ENCODE results near the gene TMEM269. TPM values are rescaled to one million over a fixed set of nuclear protein-coding genes. Genes with fewer than 3 reads are reported as not detected.
A peak's percentile ranks its signal among the peaks of the same experiment; 100 is the strongest.

Gene TMEM269
- polyA plus RNA-seq, 3 donors, result 0.07 TPM; not detected in 2

- no peak overlapping the region for H3K27ac Mint-ChIP-seq
- WGBS (ENCODE audit: insufficient coverage), result 92% methylated on average over 4 of the region's 5 CpGs
- no peaks in the 10 kb centered on the region for H4K20me1 ChIP-seq (ENCODE audit: insufficient read depth, low read length)
These were observed 1.3 kb downstream of the TMEM269 start for GRCh38 chr1:42786097-42786496.

DNA sequence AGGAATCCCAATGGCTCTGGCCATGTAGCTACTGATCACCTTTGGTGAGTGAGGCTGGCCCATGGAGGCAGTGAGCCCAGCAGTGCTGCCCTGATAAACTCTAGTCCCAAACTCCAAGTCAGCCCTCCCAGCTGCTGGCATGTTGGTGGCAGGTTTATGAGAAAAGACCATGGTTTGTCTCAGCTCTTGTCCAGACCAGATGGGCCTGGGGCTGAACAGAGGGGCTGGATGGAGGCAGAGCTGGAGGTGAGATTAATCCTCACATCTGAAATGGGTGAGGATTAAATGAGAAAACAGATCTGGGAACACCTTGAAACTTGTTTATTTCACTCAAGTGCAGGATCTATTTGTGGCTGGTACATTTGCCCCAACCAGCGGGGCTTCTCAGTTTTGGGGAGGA, 3.2 kb downstream of the TMEM269 start:
- Histone ChIP-seq H3K36me3 (replicated peaks in 1 of 2; ENCODE audit: control insufficient read depth in 1 of 2, insufficient read depth in 2 of 2, low read length in 2 of 2) (peaks cover 0 to 5% of the 10 kb centered on the region in 2 donors), H3K9me3 (replicated peaks in 1 of 2; ENCODE audit: control insufficient read depth in 1 of 2, insufficient read depth in 1 of 2, low read length in 2 of 2) (no peaks in the 10 kb centered on the region), H4K20me1 (ENCODE audit: insufficient read depth, low read length) (no peaks in the 10 kb centered on the region), H2AFZ (ENCODE audit: insufficient read depth, low read depth, low read length, poor library complexity, severe bottlenecking) (no peak overlapping the region), H3K27me3 (ENCODE audit: control insufficient read depth in 2 of 2, insufficient read depth in 2 of 2, low read length in 2 of 2) (peaks cover 4 to 24% of the 10 kb centered on the region in 2 donors), H3K4me1 (ENCODE audit: control insufficient read depth in 1 of 2, insufficient read depth in 2 of 2, low read length in 2 of 2) (peaks cover 7 to 11% of the 10 kb centered on the region in 2 donors), H3K4me2 (replicated peaks; ENCODE audit: extremely low read depth, low read length, poor library complexity, severe bottlenecking) (no peak overlapping the region), H3K27ac (ENCODE audit: low read depth in 1 of 2, low read length in 2 of 2) (no peak overlapping the region), H3K4me3 (replicated peaks in 1 of 3; ENCODE audit: low read depth in 2 of 3, low read length in 3 of 3) (no peak overlapping the region), H3K79me2 (ENCODE audit: insufficient read depth, low read length) (no peaks in the 10 kb centered on the region), H3K9ac (ENCODE audit: insufficient read depth, low read length, poor library complexity, severe bottlenecking) (no peak overlapping the region)
- peaks cover 23 to 29% (median 25%) of the 10 kb centered on the region in 3 donors for H3K27me3 Mint-ChIP-seq (ENCODE audit: low read depth in 3 of 3)
- intact Hi-C loops (cut with micrococcal nuclease), result no loop called here
- no peak overlapping the region for H3K4me3 Mint-ChIP-seq
- H3K9me3 Mint-ChIP-seq, result peaks cover 0 to 7% (median 1%) of the 10 kb centered on the region in 7 donors
- 100% methylated on average over 1 of the region's 1 CpG for WGBS (ENCODE audit: insufficient coverage)
- no peak for DNase-seq
- H3K27ac Mint-ChIP-seq, result peak overlapping the region in 1 of 7 donors; percentile 31
- peaks cover 13% of the 10 kb centered on the region for H3K4me1 Mint-ChIP-seq
- TF ChIP-seq, protein P1, sequence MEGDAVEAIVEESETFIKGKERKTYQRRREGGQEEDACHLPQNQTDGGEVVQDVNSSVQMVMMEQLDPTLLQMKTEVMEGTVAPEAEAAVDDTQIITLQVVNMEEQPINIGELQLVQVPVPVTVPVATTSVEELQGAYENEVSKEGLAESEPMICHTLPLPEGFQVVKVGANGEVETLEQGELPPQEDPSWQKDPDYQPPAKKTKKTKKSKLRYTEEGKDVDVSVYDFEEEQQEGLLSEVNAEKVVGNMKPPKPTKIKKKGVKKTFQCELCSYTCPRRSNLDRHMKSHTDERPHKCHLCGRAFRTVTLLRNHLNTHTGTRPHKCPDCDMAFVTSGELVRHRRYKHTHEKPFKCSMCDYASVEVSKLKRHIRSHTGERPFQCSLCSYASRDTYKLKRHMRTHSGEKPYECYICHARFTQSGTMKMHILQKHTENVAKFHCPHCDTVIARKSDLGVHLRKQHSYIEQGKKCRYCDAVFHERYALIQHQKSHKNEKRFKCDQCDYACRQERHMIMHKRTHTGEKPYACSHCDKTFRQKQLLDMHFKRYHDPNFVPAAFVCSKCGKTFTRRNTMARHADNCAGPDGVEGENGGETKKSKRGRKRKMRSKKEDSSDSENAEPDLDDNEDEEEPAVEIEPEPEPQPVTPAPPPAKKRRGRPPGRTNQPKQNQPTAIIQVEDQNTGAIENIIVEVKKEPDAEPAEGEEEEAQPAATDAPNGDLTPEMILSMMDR (IDR thresholded peaks at IDR 0.05), result no peak
- H3K36me3 Mint-ChIP-seq, result peaks cover 15 to 16% of the 10 kb centered on the region in 2 donors

More at GRCh38 chr1:42786097-42786496, 1.3 kb downstream of the TMEM269 start:
- Histone ChIP-seq H3K9ac (ENCODE audit: insufficient read depth, low read length, poor library complexity, severe bottlenecking) (no peak overlapping the region), H3K27me3 (ENCODE audit: control insufficient read depth in 2 of 2, insufficient read depth in 2 of 2, low read length in 2 of 2) (peaks cover 4 to 24% of the 10 kb centered on the region in 2 donors), H3K27ac (ENCODE audit: low read depth in 1 of 2, low read length in 2 of 2) (no peak overlapping the region), H3K79me2 (ENCODE audit: insufficient read depth, low read length) (no peaks in the 10 kb centered on the region), H3K4me3 (replicated peaks in 1 of 3; ENCODE audit: low read depth in 2 of 3, low read length in 3 of 3) (no peak overlapping the region), H3K36me3 (replicated peaks in 1 of 2; ENCODE audit: control insufficient read depth in 1 of 2, insufficient read depth in 2 of 2, low read length in 2 of 2) (peaks cover 5 to 12% of the 10 kb centered on the region in 2 donors), H2AFZ (ENCODE audit: insufficient read depth, low read depth, low read length, poor library complexity, severe bottlenecking) (no peak overlapping the region), H3K4me2 (replicated peaks; ENCODE audit: extremely low read depth, low read length, poor library complexity, severe bottlenecking) (no peak overlapping the region), H3K9me3 (replicated peaks in 1 of 2; ENCODE audit: control insufficient read depth in 1 of 2, insufficient read depth in 1 of 2, low read length in 2 of 2) (no peaks in the 10 kb centered on the region), H3K4me1 (ENCODE audit: control insufficient read depth in 1 of 2, insufficient read depth in 2 of 2, low read length in 2 of 2) (peaks cover 7 to 11% of the 10 kb centered on the region in 2 donors)
- peaks cover 21 to 29% (median 25%) of the 10 kb centered on the region in 3 donors for H3K27me3 Mint-ChIP-seq (ENCODE audit: low read depth in 3 of 3)
- peaks cover 28 to 30% of the 10 kb centered on the region in 2 donors for H3K36me3 Mint-ChIP-seq
- intact Hi-C loops (cut with micrococcal nuclease), result no loop called here
- no peak for DNase-seq
- H3K4me1 Mint-ChIP-seq, result peaks cover 13% of the 10 kb centered on the region
- TF ChIP-seq, protein P1 (IDR thresholded peaks at IDR 0.05), result no peak
- peak overlapping the region; percentile 77 to 90 for H3K4me3 Mint-ChIP-seq
- H3K9me3 Mint-ChIP-seq, result peaks cover 0 to 7% (median 1%) of the 10 kb centered on the region in 7 donors

Data from CD14-positive monocyte (primary cell).